Measurements from ENCODE around the gene SOX6.

The SOX6 gene

GRCh38 chr11:16361108-16361865, 4.9 kb upstream of the SOX6 start:
- no peak overlapping the region for H3K27ac ChIP-seq (ENCODE audit: low read length)
- peaks cover 2% of the 10 kb centered on the region; the same call in 1 of the 2 replicates for H3K4me1 ChIP-seq (ENCODE audit: insufficient read depth, low read length)
- H3K9me3 ChIP-seq (ENCODE audit: insufficient read depth, low read depth, low read length), result no peaks in the 10 kb centered on the region
- H3K27me3 ChIP-seq (ENCODE audit: insufficient read depth, low read length), result no peaks in the 10 kb centered on the region
- no peaks in the 10 kb centered on the region for H3K36me3 ChIP-seq (ENCODE audit: insufficient read depth, low read depth, low read length)
- H3K4me3 ChIP-seq (ENCODE audit: low read length), result no peak overlapping the region
- no peak overlapping the region for H3K9ac ChIP-seq (ENCODE audit: low read depth, low read length)

- no peaks in the 10 kb centered on the region for H3K9me3 ChIP-seq (ENCODE audit: insufficient read depth, low read depth, low read length)
- H3K4me3 ChIP-seq (ENCODE audit: low read length), result no peak overlapping the region
- no peak overlapping the region for H3K9ac ChIP-seq (ENCODE audit: low read depth, low read length)
- H3K4me1 ChIP-seq (ENCODE audit: insufficient read depth, low read length), result peaks cover 8% of the 10 kb centered on the region; the same call in 1 of the 2 replicates
- H3K27ac ChIP-seq (ENCODE audit: low read length), result no peak overlapping the region
- no peaks in the 10 kb centered on the region for H3K36me3 ChIP-seq (ENCODE audit: insufficient read depth, low read depth, low read length)
- H3K27me3 ChIP-seq (ENCODE audit: insufficient read depth, low read length), result no peaks in the 10 kb centered on the region
These were observed 3.0 kb upstream of the SOX6 start for GRCh38 chr11:16359369-16359768.

- no peak overlapping the region for H3K4me3 ChIP-seq (ENCODE audit: low read length)
- no peak overlapping the region for H3K27ac ChIP-seq (ENCODE audit: low read length)
- H3K36me3 ChIP-seq (ENCODE audit: insufficient read depth, low read depth, low read length), result no peaks in the 10 kb centered on the region
- H3K27me3 ChIP-seq (ENCODE audit: insufficient read depth, low read length), result no peaks in the 10 kb centered on the region
- H3K4me1 ChIP-seq (ENCODE audit: insufficient read depth, low read length), result peaks cover 8% of the 10 kb centered on the region; the same call in 1 of the 2 replicates
- no peak overlapping the region for H3K9ac ChIP-seq (ENCODE audit: low read depth, low read length)
- H3K9me3 ChIP-seq (ENCODE audit: insufficient read depth, low read depth, low read length), result no peaks in the 10 kb centered on the region
These were observed 2.4 kb upstream of the SOX6 start for GRCh38 chr11:16358726-16359125.

GRCh38 chr11:16357775-16358174, 1.4 kb upstream of the SOX6 start:
- Histone ChIP-seq H3K27ac (ENCODE audit: low read length) (no peak overlapping the region), H3K4me3 (ENCODE audit: low read length) (no peak overlapping the region), H3K27me3 (ENCODE audit: insufficient read depth, low read length) (no peaks in the 10 kb centered on the region), H3K4me1 (ENCODE audit: insufficient read depth, low read length) (peaks cover 11% of the 10 kb centered on the region; the same call in 1 of the 2 replicates), H3K36me3 (ENCODE audit: insufficient read depth, low read depth, low read length) (no peaks in the 10 kb centered on the region), H3K9ac (ENCODE audit: low read depth, low read length) (no peak overlapping the region), H3K9me3 (ENCODE audit: insufficient read depth, low read depth, low read length) (no peaks in the 10 kb centered on the region)

- H3K4me1 ChIP-seq (ENCODE audit: insufficient read depth, low read length), result peaks cover 11% of the 10 kb centered on the region; the same call in 1 of the 2 replicates
- H3K4me3 ChIP-seq (ENCODE audit: low read length), result no peak overlapping the region
- H3K27ac ChIP-seq (ENCODE audit: low read length), result no peak overlapping the region
- H3K27me3 ChIP-seq (ENCODE audit: insufficient read depth, low read length), result no peaks in the 10 kb centered on the region
- H3K36me3 ChIP-seq (ENCODE audit: insufficient read depth, low read depth, low read length), result no peaks in the 10 kb centered on the region
- no peak overlapping the region for H3K9ac ChIP-seq (ENCODE audit: low read depth, low read length)
- no peaks in the 10 kb centered on the region for H3K9me3 ChIP-seq (ENCODE audit: insufficient read depth, low read depth, low read length)
These were observed 531 bp upstream of the SOX6 start for GRCh38 chr11:16356761-16357393.

- H3K4me3 ChIP-seq (ENCODE audit: low read length), result no peak overlapping the region
- H3K9me3 ChIP-seq (ENCODE audit: insufficient read depth, low read depth, low read length), result no peaks in the 10 kb centered on the region
- H3K27me3 ChIP-seq (ENCODE audit: insufficient read depth, low read length), result no peaks in the 10 kb centered on the region
- H3K27ac ChIP-seq (ENCODE audit: low read length), result no peak overlapping the region
- peaks cover 11% of the 10 kb centered on the region; the same call in 1 of the 2 replicates for H3K4me1 ChIP-seq (ENCODE audit: insufficient read depth, low read length)
- no peak overlapping the region for H3K9ac ChIP-seq (ENCODE audit: low read depth, low read length)
- H3K36me3 ChIP-seq (ENCODE audit: insufficient read depth, low read depth, low read length), result no peaks in the 10 kb centered on the region
These were observed 3.6 kb downstream of the SOX6 start for GRCh38 chr11:16352707-16353106.

GRCh38 chr11:16350125-16350524, 6.2 kb downstream of the SOX6 start:
- Histone ChIP-seq H3K4me1 (ENCODE audit: insufficient read depth, low read length) (0 out of 2 replicates have a peak, but pooled peaks cover 3% of the 10 kb centered on the region), H3K9ac (ENCODE audit: low read depth, low read length) (no peak overlapping the region), H3K9me3 (ENCODE audit: insufficient read depth, low read depth, low read length) (no peaks in the 10 kb centered on the region), H3K36me3 (ENCODE audit: insufficient read depth, low read depth, low read length) (no peaks in the 10 kb centered on the region), H3K4me3 (ENCODE audit: low read length) (no peak overlapping the region), H3K27me3 (ENCODE audit: insufficient read depth, low read length) (no peaks in the 10 kb centered on the region), H3K27ac (ENCODE audit: low read length) (no peak overlapping the region)

GRCh38 chr11:16347928-16348685, 8.2 kb downstream of the SOX6 start:
- Histone ChIP-seq H3K36me3 (ENCODE audit: insufficient read depth, low read depth, low read length) (no peaks in the 10 kb centered on the region), H3K4me3 (ENCODE audit: low read length) (no peak overlapping the region), H3K4me1 (ENCODE audit: insufficient read depth, low read length) (no peaks in the 10 kb centered on the region), H3K9ac (ENCODE audit: low read depth, low read length) (no peak overlapping the region), H3K9me3 (ENCODE audit: insufficient read depth, low read depth, low read length) (no peaks in the 10 kb centered on the region), H3K27me3 (ENCODE audit: insufficient read depth, low read length) (no peaks in the 10 kb centered on the region), H3K27ac (ENCODE audit: low read length) (no peak overlapping the region)

- Histone ChIP-seq H3K36me3 (ENCODE audit: insufficient read depth, low read depth, low read length) (no peaks in the 10 kb centered on the region), H3K27ac (ENCODE audit: low read length) (no peak overlapping the region), H3K4me3 (ENCODE audit: low read length) (no peak overlapping the region), H3K4me1 (ENCODE audit: insufficient read depth, low read length) (no peaks in the 10 kb centered on the region), H3K9me3 (ENCODE audit: insufficient read depth, low read depth, low read length) (no peaks in the 10 kb centered on the region), H3K9ac (ENCODE audit: low read depth, low read length) (no peak overlapping the region), H3K27me3 (ENCODE audit: insufficient read depth, low read length) (no peaks in the 10 kb centered on the region)
These were observed 9.4 kb downstream of the SOX6 start for GRCh38 chr11:16346975-16347374.

- Histone ChIP-seq H3K9me3 (ENCODE audit: insufficient read depth, low read depth, low read length) (no peaks in the 10 kb centered on the region), H3K27me3 (ENCODE audit: insufficient read depth, low read length) (no peaks in the 10 kb centered on the region), H3K27ac (ENCODE audit: low read length) (no peak overlapping the region)
These were observed 14.5 kb downstream of the SOX6 start for GRCh38 chr11:16341853-16342252.

GRCh38 chr11:16338393-16338792, 18.0 kb downstream of the SOX6 start:
- Histone ChIP-seq H3K4me1 (ENCODE audit: insufficient read depth, low read length) (no peaks in the 10 kb centered on the region), H3K27ac (ENCODE audit: low read length) (no peak overlapping the region)

More at GRCh38 chr11:16341853-16342252, 14.5 kb downstream of the SOX6 start:
- H3K9ac ChIP-seq (ENCODE audit: low read depth, low read length), result no peak overlapping the region
- H3K4me1 ChIP-seq (ENCODE audit: insufficient read depth, low read length), result no peaks in the 10 kb centered on the region
- H3K36me3 ChIP-seq (ENCODE audit: insufficient read depth, low read depth, low read length), result no peaks in the 10 kb centered on the region
- no peak overlapping the region for H3K4me3 ChIP-seq (ENCODE audit: low read length)

More at GRCh38 chr11:16338393-16338792, 18.0 kb downstream of the SOX6 start:
- Histone ChIP-seq H3K27me3 (ENCODE audit: insufficient read depth, low read length) (no peaks in the 10 kb centered on the region), H3K9ac (ENCODE audit: low read depth, low read length) (no peak overlapping the region), H3K4me3 (ENCODE audit: low read length) (no peak overlapping the region), H3K9me3 (ENCODE audit: insufficient read depth, low read depth, low read length) (no peaks in the 10 kb centered on the region), H3K36me3 (ENCODE audit: insufficient read depth, low read depth, low read length) (no peaks in the 10 kb centered on the region)

Data from iPS-20b (cell line).